NCI-H69 (cell line): ENCODE data around the gene CALML3.

Experiments
- DNase-seq: peaks from one replicate; lab custom pipeline; 2025; lab: John Stamatoyannopoulos, UW

CALML3 gene

GRCh38 chr10:5538892-5539651, 14.3 kb downstream of the CALML3 start:
- DNase-seq, result no peak

- DNase-seq, result no peak
Observed at GRCh38 chr10:5540080-5540479, 15.3 kb downstream of the CALML3 start.

- DNase-seq, result no peak
Observed at GRCh38 chr10:5540891-5541290, 16.1 kb downstream of the CALML3 start.

- DNase-seq, result no peak
Observed at GRCh38 chr10:5542100-5542499, 17.3 kb downstream of the CALML3 start.

GRCh38 chr10:5543623-5544022, 18.9 kb downstream of the CALML3 start:
- DNase-seq, result no peak

- DNase-seq, result no peak
Observed at GRCh38 chr10:5544216-5544805, 19.6 kb downstream of the CALML3 start.

- DNase-seq, result no peak
Observed at GRCh38 chr10:5545011-5545410, 20.2 kb downstream of the CALML3 start.

GRCh38 chr10:5545426-5545777, 20.6 kb downstream of the CALML3 start:
- no peak for DNase-seq

- no peak for DNase-seq
Observed at GRCh38 chr10:5545778-5546710, 21.3 kb downstream of the CALML3 start.

- peak; percentile 12 for DNase-seq
Observed at GRCh38 chr10:5546891-5547680, 22.3 kb downstream of the CALML3 start.

GRCh38 chr10:5547681-5547930, 22.8 kb downstream of the CALML3 start:
- no peak for DNase-seq

- peak; percentile 37 for DNase-seq
Observed at GRCh38 chr10:5547931-5548660, 23.3 kb downstream of the CALML3 start.

- no peak for DNase-seq
Observed at GRCh38 chr10:5549462-5550249, 24.9 kb downstream of the CALML3 start.

- DNase-seq, result no peak
Observed at GRCh38 chr10:5550250-5550545, 25.4 kb downstream of the CALML3 start.

- peak; percentile 5 for DNase-seq
Observed at GRCh38 chr10:5550621-5551530, 26.1 kb downstream of the CALML3 start.

- no peak for DNase-seq
Observed at GRCh38 chr10:5551531-5552375, 27.0 kb downstream of the CALML3 start.

GRCh38 chr10:5552376-5553321, 27.9 kb downstream of the CALML3 start:
- DNase-seq, result no peak
